Neural progenitor cell (in vitro differentiated cells): ENCODE measurements around the gene CIC.

Experiments used
- EZH2 ChIP-seq: fragments of 200-600 bp; sonication (generic); IDR thresholded peaks from 2 replicates; pipeline ENCODE4 v1.6.1; 2017; ENCODE audit warnings: antibody characterized with exemption, mild to moderate bottlenecking, moderate library complexity
- TF ChIP-seq, protein P1 (sequence below): fragments of 200-600 bp; sonication (generic); IDR thresholded peaks from 2 replicates; pipeline ENCODE4 v1.5.1; 2017; ENCODE audit warnings: antibody characterized with exemption, mild to moderate bottlenecking

DNA sequence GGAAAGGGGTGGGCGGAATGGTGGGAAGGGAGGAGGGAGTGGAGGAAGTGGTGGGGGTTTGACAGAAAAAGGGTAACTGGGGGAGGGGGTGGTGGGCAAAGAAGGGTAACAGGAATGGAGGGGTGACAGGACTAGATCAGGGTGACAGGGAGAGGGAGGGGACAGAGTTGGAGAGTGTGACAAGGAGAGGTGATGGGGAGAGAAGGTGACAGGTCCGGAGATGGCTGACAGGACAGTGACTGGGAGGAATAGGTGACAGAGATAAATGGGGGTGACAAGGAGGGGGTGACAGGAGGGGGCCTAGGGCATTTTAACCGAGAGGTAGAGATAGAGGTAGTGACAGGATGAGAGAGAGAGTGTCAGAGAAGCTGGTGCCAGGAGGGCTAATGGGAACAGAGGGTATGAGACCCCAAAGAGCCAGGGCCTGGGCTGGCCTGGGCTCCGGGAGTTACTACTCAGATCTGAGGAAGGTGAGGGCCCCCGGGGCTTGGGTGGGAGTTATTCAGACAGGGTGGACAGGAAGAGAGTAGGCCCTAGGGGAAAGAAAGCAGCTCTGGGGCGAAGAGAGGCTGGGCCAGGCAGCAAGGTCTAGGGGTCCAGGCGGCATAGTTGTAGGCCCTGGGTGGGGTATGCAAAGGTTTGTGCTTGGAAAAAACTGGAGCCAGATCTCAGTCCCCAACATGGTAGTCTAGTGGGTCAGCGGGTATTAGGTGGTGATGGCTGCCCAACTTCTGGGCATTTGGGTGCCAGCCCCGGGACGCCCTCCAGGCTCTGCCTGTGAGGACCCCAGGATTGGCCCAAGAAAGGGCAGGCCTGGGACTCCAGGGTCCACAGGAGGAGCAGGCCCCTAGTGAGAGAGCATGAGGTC is 660 bp downstream of the CIC start:
- TF ChIP-seq, protein P1, sequence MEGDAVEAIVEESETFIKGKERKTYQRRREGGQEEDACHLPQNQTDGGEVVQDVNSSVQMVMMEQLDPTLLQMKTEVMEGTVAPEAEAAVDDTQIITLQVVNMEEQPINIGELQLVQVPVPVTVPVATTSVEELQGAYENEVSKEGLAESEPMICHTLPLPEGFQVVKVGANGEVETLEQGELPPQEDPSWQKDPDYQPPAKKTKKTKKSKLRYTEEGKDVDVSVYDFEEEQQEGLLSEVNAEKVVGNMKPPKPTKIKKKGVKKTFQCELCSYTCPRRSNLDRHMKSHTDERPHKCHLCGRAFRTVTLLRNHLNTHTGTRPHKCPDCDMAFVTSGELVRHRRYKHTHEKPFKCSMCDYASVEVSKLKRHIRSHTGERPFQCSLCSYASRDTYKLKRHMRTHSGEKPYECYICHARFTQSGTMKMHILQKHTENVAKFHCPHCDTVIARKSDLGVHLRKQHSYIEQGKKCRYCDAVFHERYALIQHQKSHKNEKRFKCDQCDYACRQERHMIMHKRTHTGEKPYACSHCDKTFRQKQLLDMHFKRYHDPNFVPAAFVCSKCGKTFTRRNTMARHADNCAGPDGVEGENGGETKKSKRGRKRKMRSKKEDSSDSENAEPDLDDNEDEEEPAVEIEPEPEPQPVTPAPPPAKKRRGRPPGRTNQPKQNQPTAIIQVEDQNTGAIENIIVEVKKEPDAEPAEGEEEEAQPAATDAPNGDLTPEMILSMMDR: no peak
- TF ChIP-seq EZH2: no peak
